Keratinocyte (primary cell): ENCODE results near the gene HABP2.

Source experiments
- CTCF ChIP-seq, 3 experiments: IDR thresholded peaks in 1 of 3; conservative IDR thresholded peaks in 1 of 3; optimal IDR thresholded peaks in 1 of 3; 2 replicates in 2 of 3; 3 replicates in 1 of 3; pipeline versions ENCODE3 to v1.5.1; 2011; ENCODE audit warnings: low read length in 3 of 3, mild to moderate bottlenecking in 3 of 3, moderate library complexity in 2 of 3, control low read depth in 1 of 3, inconsistent platforms in 1 of 3; ENCODE audit not compliant: insufficient read depth in 2 of 3; ENCODE audit errors: extremely low read depth in 1 of 3
- EZH2 ChIP-seq: IDR thresholded peaks from one replicate; pipeline ENCODE4 v1.6.1; 2012; ENCODE audit warnings: inconsistent platforms, mild to moderate bottlenecking, low read length, moderate library complexity

- TF ChIP-seq CTCF (optimal IDR thresholded peaks at IDR 0.05 in 1 of 3, IDR thresholded peaks at IDR 0.05 in 1 of 3, conservative IDR thresholded peaks at IDR 0.05 in 1 of 3; ENCODE audit: extremely low read depth in 1 of 3, insufficient read depth in 2 of 3, low read length in 3 of 3) (no peak), EZH2 (no peak)
Observed at GRCh38 chr10:113515601-113516000, 37.3 kb upstream of the HABP2 start.
